ENCODE results near the gene NKD2.

DNA sequence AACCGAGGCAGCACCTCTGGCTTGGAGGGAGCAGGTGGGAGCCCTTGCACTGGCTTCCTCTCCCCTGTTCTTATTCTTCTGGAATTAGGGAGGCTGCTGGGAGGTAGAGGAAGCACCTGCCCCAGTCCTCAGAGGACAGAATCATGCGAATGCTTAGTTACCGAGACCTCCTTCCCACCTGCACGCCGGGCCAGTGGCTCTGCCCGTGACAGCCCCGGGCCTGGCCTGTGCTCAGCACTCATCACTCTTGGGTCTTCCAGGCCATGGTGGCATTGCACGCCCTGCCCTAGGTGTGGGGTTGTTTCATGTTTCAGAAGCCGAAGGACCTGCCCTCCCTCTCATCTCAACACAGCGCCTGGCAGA, 45.3 kb upstream of the NKD2 start:
- no peak for TF ChIP-seq EZH2 (optimal IDR thresholded peaks at IDR 0.05; ENCODE audit: low read depth, low read length)
- TF ChIP-seq, protein P1, sequence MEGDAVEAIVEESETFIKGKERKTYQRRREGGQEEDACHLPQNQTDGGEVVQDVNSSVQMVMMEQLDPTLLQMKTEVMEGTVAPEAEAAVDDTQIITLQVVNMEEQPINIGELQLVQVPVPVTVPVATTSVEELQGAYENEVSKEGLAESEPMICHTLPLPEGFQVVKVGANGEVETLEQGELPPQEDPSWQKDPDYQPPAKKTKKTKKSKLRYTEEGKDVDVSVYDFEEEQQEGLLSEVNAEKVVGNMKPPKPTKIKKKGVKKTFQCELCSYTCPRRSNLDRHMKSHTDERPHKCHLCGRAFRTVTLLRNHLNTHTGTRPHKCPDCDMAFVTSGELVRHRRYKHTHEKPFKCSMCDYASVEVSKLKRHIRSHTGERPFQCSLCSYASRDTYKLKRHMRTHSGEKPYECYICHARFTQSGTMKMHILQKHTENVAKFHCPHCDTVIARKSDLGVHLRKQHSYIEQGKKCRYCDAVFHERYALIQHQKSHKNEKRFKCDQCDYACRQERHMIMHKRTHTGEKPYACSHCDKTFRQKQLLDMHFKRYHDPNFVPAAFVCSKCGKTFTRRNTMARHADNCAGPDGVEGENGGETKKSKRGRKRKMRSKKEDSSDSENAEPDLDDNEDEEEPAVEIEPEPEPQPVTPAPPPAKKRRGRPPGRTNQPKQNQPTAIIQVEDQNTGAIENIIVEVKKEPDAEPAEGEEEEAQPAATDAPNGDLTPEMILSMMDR (IDR thresholded peaks at IDR 0.05; ENCODE audit: low read length): no peak

All from MM.1S (cell line).